A549 (cell line): ENCODE results near the gene MINDY1. TPM values are rescaled to one million over a fixed set of nuclear protein-coding genes. Genes with fewer than 3 reads are reported as not detected.

ENCODE experiments used
- ATAC-seq, 2 experiments: fragments of 200-7000 bp in 1 of 2; fragments of >200 bp in 1 of 2; cut with Nextera tagmentation in 1 of 2; cut with Tn5 transposase in 1 of 2; 3 replicates each; pipeline versions ENCODE4 v1.8.0 to v1.9.1; 2018 to 2020; ENCODE audit warnings: mild to moderate bottlenecking in 1 of 2, moderate library complexity in 1 of 2
- CTCF ChIA-PET: fragments of 300-600 bp; sonication (Branson Sonifier 250); formaldehyde crosslinking; extraction: SDS; loops from one replicate; lab custom pipeline; 2021; ENCODE audit warnings: antibody characterized with exemption, inconsistent platforms; lab: Yijun Ruan, JAX
- POLR2A ChIA-PET: fragments of 350-600 bp; formaldehyde crosslinking; extraction: SDS; loops from one replicate; lab custom pipeline; 2021; ENCODE audit warnings: antibody characterized with exemption, inconsistent platforms; lab: Yijun Ruan, JAX
- DNase-seq, 2 experiments: peaks; one replicate each; pipeline versions ENCODE4 v3.0.0 to v3.0.0-alpha.2; 2011 to 2016; ENCODE audit warnings: low read depth in 1 of 2, low spot score in 1 of 2
- FAIRE-seq: peaks from 2 replicates; lab custom pipeline; 2011; peaks lifted over from hg19 to GRCh38; lab: Jason Lieb, UNC
- H3K27ac ChIP-seq, 2 experiments: fragments of >200 bp; sonication (Bioruptor Twin); formaldehyde crosslinking; 3 replicates each; pipeline ENCODE4 v1.5.1; 2016 to 2017
- H3K4me1 ChIP-seq: fragments of >200 bp; sonication (Bioruptor Twin); formaldehyde crosslinking; 3 replicates; pipeline ENCODE4 v1.6.1; 2016
- H3K4me2 ChIP-seq: fragments of >200 bp; sonication (Bioruptor Twin); formaldehyde crosslinking; 3 replicates; pipeline ENCODE4 v1.6.1; 2016
- H3K4me3 ChIP-seq: fragments of >200 bp; sonication (Bioruptor Twin); formaldehyde crosslinking; 3 replicates; pipeline ENCODE4 v1.5.1; 2016
- H3K9me3 ChIP-seq: fragments of >200 bp; sonication (Bioruptor Twin); formaldehyde crosslinking; 3 replicates; pipeline ENCODE4 v1.6.1; 2016
- BHLHE40 ChIP-seq: IDR thresholded peaks from 2 replicates; pipeline ENCODE4 v1.6.1; 2012; ENCODE audit warnings: low read depth, low read length, inconsistent platforms
- CEBPB ChIP-seq, 2 experiments: fragments of >200 bp in 1 of 2; sonication (Bioruptor Twin) in 1 of 2; formaldehyde crosslinking in 1 of 2; IDR thresholded peaks; 2 replicates each; pipeline ENCODE4 v1.6.1; 2012 to 2016
- EHF ChIP-seq: fragments of 250-450 bp; sonication (Bioruptor Pico); IDR thresholded peaks from 2 replicates; pipeline ENCODE4 v1.5.0; 2020; ENCODE audit warnings: mild to moderate bottlenecking
- EHMT2 ChIP-seq: fragments of 200-600 bp; sonication (generic); IDR thresholded peaks from 2 replicates; pipeline ENCODE4 v1.6.1; 2016; ENCODE audit warnings: antibody characterized with exemption, low read depth, mild to moderate bottlenecking, moderate library complexity
- JUN ChIP-seq, 2 experiments: fragments of >200 bp; sonication (Bioruptor Twin); formaldehyde crosslinking; IDR thresholded peaks; 2 replicates in 1 of 2; 3 replicates in 1 of 2; pipeline ENCODE4 v1.6.1; 2016 to 2017
- KDM1A ChIP-seq: fragments of 200-600 bp; sonication (generic); IDR thresholded peaks from 2 replicates; pipeline ENCODE4 v1.6.1; 2016; ENCODE audit warnings: low read depth, mild to moderate bottlenecking
- MAZ ChIP-seq: fragments of 150-350 bp; IDR thresholded peaks from 2 replicates; pipeline ENCODE4 v1.6.1; 2014; ENCODE audit warnings: antibody characterized with exemption, low read depth, low read length, borderline replicate concordance
- NFE2L2 ChIP-seq: fragments of 150-350 bp; conservative IDR thresholded peaks from 2 replicates; pipeline ENCODE4 v1.6.1; 2014; ENCODE audit warnings: low read length
- NR3C1 ChIP-seq: fragments of >200 bp; sonication (Bioruptor Twin); formaldehyde crosslinking; IDR thresholded peaks from 3 replicates; pipeline ENCODE4 v1.6.1; 2017
- POLR2A ChIP-seq: IDR thresholded peaks from 2 replicates; pipeline ENCODE4 v1.6.1; 2012; ENCODE audit warnings: mild to moderate bottlenecking, low read length
- RAD21 ChIP-seq, 2 experiments: fragments of >200 bp in 1 of 2; sonication (Bioruptor Twin) in 1 of 2; formaldehyde crosslinking in 1 of 2; IDR thresholded peaks in 1 of 2; conservative IDR thresholded peaks in 1 of 2; 2 replicates in 1 of 2; 3 replicates in 1 of 2; pipeline ENCODE4 v1.6.1; 2012 to 2018; ENCODE audit warnings: inconsistent platforms in 1 of 2
- SREBF2 ChIP-seq: fragments of 450-650 bp; IDR thresholded peaks from 2 replicates; pipeline ENCODE4 v1.6.1; 2014; ENCODE audit warnings: mild to moderate bottlenecking, moderate library complexity
- ZFP36 ChIP-seq: fragments of 450-650 bp; IDR thresholded peaks from 2 replicates; pipeline ENCODE4 v1.6.1; 2014; ENCODE audit warnings: borderline replicate concordance; ENCODE audit not compliant: partially characterized antibody
- ZNF302 ChIP-seq: fragments of 250-450 bp; sonication (Bioruptor Pico); IDR thresholded peaks from 2 replicates; pipeline ENCODE4 v1.9.0; 2021; ENCODE audit warnings: inconsistent platforms, mild to moderate bottlenecking, moderate library complexity
- WGBS: methylation state at CpG from one replicate; pipeline ENCODE4 v1.1.6; 2017; ENCODE audit errors: missing lambda C conversion rate; 5-methylcytosine and 5-hydroxymethylcytosine counted together
- polyA plus RNA-seq, 4 experiments: library from polyadenylated mRNA; depleted of rRNA in 3 of 4; stranded (reverse); fragments of >200 nt; fragmentation: RNase III in 1 of 4; extraction: RNeasy Plus Mini Kit Qiagen cat#74134 plus additional on column Dnase treatment in 1 of 4; gene quantifications; 2 replicates in 3 of 4; 3 replicates in 1 of 4; pipeline ENCODE4 v1.2.3, GENCODE V29; 2011 to 2017
- TF ChIP-seq, protein P1 (sequence below): fragments of 200-600 bp; sonication (generic); IDR thresholded peaks from 2 replicates; pipeline ENCODE4 v1.6.1; 2016; ENCODE audit warnings: antibody characterized with exemption, mild to moderate bottlenecking, moderate library complexity
- TF ChIP-seq, protein P2 (sequence below): fragments of >200 bp; sonication (Bioruptor Twin); formaldehyde crosslinking; IDR thresholded peaks from 3 replicates; pipeline ENCODE4 v1.6.1; 2016
- TF ChIP-seq, protein P3 (sequence below): IDR thresholded peaks from 2 replicates; pipeline ENCODE4 v1.6.1; 2012
- TF ChIP-seq, protein P4 (sequence below): fragments of 250-450 bp; sonication (Bioruptor Pico); IDR thresholded peaks from 2 replicates; pipeline ENCODE4 v1.5.0; 2020; ENCODE audit warnings: low read depth, mild to moderate bottlenecking, moderate library complexity
- TF ChIP-seq, protein P5 (sequence below): fragments of 450-650 bp; IDR thresholded peaks from 2 replicates; pipeline ENCODE4 v1.6.1; 2014; ENCODE audit warnings: antibody characterized with exemption

Gene MINDY1
- polyA plus RNA-seq, 2 of the 4 experiments (the other 2 are of a cell fraction), result 4.8 to 5.2 TPM

DNA sequence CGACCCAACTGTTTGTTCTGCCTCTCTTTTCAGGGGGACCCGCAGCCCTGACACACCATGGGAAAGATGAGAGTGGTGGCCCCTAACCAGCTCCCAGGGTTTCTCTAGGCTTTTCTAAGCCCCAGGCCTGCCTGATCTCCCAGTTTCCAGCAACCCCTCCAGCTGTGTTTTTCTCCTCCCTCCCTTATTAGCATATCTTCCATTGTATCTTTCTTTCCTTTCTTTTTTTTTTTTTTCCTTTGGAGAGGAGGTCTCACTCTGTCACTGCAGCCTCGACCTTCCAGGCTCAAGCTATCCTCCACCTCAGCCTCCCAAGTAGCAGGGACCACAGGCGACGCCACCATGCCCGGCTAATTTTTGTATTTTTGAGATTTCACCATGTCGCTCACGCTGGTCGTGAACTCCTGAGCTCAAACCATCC lies 30.3 kb downstream of the MINDY1 start (continued):
- TF ChIP-seq RAD21 (conservative IDR thresholded peaks at IDR 0.05 in 1 of 2, IDR thresholded peaks at IDR 0.05 in 1 of 2), result no peak

DNA sequence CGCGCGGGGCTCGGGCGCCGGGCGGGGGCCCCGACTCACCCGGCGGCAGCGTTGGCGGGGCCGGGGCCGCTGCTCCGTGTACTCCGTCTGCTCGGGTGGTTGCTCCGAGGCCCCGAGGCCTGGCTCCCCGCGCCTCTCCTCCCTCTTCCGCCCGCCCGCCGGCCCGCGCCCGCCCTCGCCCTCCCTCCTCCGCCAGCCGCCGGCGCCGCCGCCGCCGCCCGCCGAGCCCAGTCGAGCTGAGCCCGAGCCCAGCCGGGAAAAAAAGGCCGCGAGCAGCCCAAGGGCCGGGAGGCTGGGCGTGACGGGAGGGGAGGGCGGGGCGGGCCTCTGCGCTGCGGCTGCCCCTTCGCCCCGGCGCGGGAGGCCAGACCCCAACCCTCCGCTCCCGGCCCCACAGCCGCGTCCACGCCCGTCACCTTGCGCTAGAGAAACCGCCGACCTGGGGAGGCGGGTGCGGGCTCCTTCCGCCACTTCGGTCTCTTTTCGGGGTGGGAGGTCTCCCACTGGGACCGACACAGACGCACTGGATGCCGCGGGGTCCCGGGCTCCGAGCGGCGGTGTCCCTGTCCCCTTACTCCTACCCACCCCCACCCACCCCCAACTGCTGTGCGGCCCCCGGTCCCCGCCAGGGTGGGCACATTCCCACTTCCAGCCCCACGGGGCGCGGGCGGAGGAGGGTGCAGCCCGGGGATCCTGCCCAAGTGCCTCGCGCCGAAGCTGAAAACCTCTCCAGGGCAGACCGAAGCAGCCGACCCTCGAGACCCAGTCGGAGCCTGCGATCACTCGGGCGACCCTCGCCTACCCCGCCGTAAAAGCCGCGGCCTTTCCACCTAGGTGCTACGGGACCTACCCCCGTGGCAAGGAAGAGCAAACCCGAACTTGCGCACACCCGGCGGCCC lies 31.9 kb downstream of the MINDY1 start, which contains the start of gene CERS2:
CERS2 (minus strand) TSS at position 256 of the 899 bp plus-strand sequence. CDS start 5,745 bp downstream, outside the sequence.
- POLR2A ChIA-PET, result interaction anchor here (0.9 kb wide), 1 partner anchor 9 kb away, joined by 3 read pairs; no protein-coding TSS in a partner anchor
- DNase-seq, result peak; percentile 62 to 73
- FAIRE-seq, result no peak
- Histone ChIP-seq H3K4me1 (peaks cover 75% of the 10 kb centered on the region), H3K4me2 (peak within 1 kb of the TSS; percentile 95), H3K9me3 (no peaks in the 10 kb centered on the region), H3K4me3 (peak within 1 kb of the TSS; percentile 90), H3K27ac (peak within 1 kb of the TSS; percentile 98 to 100)
- no peak for TF ChIP-seq MAZ
- TF ChIP-seq, protein P1, sequence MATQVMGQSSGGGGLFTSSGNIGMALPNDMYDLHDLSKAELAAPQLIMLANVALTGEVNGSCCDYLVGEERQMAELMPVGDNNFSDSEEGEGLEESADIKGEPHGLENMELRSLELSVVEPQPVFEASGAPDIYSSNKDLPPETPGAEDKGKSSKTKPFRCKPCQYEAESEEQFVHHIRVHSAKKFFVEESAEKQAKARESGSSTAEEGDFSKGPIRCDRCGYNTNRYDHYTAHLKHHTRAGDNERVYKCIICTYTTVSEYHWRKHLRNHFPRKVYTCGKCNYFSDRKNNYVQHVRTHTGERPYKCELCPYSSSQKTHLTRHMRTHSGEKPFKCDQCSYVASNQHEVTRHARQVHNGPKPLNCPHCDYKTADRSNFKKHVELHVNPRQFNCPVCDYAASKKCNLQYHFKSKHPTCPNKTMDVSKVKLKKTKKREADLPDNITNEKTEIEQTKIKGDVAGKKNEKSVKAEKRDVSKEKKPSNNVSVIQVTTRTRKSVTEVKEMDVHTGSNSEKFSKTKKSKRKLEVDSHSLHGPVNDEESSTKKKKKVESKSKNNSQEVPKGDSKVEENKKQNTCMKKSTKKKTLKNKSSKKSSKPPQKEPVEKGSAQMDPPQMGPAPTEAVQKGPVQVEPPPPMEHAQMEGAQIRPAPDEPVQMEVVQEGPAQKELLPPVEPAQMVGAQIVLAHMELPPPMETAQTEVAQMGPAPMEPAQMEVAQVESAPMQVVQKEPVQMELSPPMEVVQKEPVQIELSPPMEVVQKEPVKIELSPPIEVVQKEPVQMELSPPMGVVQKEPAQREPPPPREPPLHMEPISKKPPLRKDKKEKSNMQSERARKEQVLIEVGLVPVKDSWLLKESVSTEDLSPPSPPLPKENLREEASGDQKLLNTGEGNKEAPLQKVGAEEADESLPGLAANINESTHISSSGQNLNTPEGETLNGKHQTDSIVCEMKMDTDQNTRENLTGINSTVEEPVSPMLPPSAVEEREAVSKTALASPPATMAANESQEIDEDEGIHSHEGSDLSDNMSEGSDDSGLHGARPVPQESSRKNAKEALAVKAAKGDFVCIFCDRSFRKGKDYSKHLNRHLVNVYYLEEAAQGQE, result no peak
- TF ChIP-seq, protein P2, sequence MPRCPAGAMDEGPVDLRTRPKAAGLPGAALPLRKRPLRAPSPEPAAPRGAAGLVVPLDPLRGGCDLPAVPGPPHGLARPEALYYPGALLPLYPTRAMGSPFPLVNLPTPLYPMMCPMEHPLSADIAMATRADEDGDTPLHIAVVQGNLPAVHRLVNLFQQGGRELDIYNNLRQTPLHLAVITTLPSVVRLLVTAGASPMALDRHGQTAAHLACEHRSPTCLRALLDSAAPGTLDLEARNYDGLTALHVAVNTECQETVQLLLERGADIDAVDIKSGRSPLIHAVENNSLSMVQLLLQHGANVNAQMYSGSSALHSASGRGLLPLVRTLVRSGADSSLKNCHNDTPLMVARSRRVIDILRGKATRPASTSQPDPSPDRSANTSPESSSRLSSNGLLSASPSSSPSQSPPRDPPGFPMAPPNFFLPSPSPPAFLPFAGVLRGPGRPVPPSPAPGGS, result 0 out of 3 replicates have a peak, but pooled peaks have one; percentile 15
- TF ChIP-seq NR3C1, result no peak
- no peak for TF ChIP-seq CEBPB (IDR thresholded peaks at IDR 0.05)
- no peak for TF ChIP-seq SREBF2
- TF ChIP-seq EHF (CRISPR knock-in tag), result no peak
- TF ChIP-seq NFE2L2, result no peak
- TF ChIP-seq EHMT2, result no peak
- TF ChIP-seq, protein P3, sequence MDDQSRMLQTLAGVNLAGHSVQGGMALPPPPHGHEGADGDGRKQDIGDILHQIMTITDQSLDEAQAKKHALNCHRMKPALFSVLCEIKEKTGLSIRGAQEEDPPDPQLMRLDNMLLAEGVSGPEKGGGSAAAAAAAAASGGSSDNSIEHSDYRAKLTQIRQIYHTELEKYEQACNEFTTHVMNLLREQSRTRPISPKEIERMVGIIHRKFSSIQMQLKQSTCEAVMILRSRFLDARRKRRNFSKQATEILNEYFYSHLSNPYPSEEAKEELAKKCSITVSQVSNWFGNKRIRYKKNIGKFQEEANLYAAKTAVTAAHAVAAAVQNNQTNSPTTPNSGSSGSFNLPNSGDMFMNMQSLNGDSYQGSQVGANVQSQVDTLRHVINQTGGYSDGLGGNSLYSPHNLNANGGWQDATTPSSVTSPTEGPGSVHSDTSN, result no peak
- TF ChIP-seq, protein P4, sequence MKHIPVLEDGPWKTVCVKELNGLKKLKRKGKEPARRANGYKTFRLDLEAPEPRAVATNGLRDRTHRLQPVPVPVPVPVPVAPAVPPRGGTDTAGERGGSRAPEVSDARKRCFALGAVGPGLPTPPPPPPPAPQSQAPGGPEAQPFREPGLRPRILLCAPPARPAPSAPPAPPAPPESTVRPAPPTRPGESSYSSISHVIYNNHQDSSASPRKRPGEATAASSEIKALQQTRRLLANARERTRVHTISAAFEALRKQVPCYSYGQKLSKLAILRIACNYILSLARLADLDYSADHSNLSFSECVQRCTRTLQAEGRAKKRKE (CRISPR knock-in tag), result no peak
- peak in 1 of 2 experiments; percentile 74; a peak in 2 of 5 replicates for TF ChIP-seq JUN (IDR thresholded peaks at IDR 0.05)
- TF ChIP-seq POLR2A, result peak; percentile 52
- TF ChIP-seq KDM1A, result no peak
- TF ChIP-seq ZFP36, result no peak
- no peak for TF ChIP-seq BHLHE40
- TF ChIP-seq ZNF302 (CRISPR knock-in tag), result no peak
- TF ChIP-seq, protein P5, sequence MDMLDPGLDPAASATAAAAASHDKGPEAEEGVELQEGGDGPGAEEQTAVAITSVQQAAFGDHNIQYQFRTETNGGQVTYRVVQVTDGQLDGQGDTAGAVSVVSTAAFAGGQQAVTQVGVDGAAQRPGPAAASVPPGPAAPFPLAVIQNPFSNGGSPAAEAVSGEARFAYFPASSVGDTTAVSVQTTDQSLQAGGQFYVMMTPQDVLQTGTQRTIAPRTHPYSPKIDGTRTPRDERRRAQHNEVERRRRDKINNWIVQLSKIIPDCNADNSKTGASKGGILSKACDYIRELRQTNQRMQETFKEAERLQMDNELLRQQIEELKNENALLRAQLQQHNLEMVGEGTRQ, result no peak
- CTCF ChIA-PET, result interaction anchor here (1.0 to 26.8 kb wide), 5 partner anchors 8 to 162 kb away, joined by 3 to 586 read pairs (median 8); partner anchors contain the start of genes ANXA9 and MINDY1
- peak; percentile 49 to 54 for ATAC-seq
- 56% methylated on average over 19 of the region's 106 CpGs for WGBS
